Tibial nerve (tissue), 4 donors: Measurements from ENCODE around the gene LGR6. TPM values are rescaled to one million over a fixed set of nuclear protein-coding genes. Genes with fewer than 3 reads are reported as not detected.

Experiments used
- DNase-seq, 2 donors: peaks; one replicate each; pipeline ENCODE4 v3.0.0-alpha.2; 2019; ENCODE audit warnings: low spot score in 2 of 2
- H3K27ac ChIP-seq, 4 donors: fragments of 200-600 bp; sonication (generic) in 3 of 4; one replicate each; pipeline ENCODE4 v1.5.1; 2017 to 2019; ENCODE audit warnings: mild to moderate bottlenecking in 1 of 4
- H3K27me3 ChIP-seq, 2 donors: fragments of 200-600 bp; sonication (generic) in 1 of 2; one replicate each; pipeline versions ENCODE4 v1.5.1 to v1.6.0; 2017 to 2019
- H3K36me3 ChIP-seq, 3 donors: fragments of 200-600 bp; sonication (generic); one replicate each; pipeline ENCODE4 v1.5.1; 2018 to 2019
- H3K4me1 ChIP-seq, 4 donors: fragments of 200-600 bp; sonication (generic) in 3 of 4; one replicate each; pipeline ENCODE4 v1.5.1; 2017 to 2019
- H3K4me3 ChIP-seq, 4 donors: fragments of 200-600 bp; sonication (generic) in 3 of 4; one replicate each; pipeline ENCODE4 v1.5.1; 2017 to 2019; ENCODE audit warnings: mild to moderate bottlenecking in 1 of 4, moderate library complexity in 1 of 4
- H3K9me3 ChIP-seq, 4 donors: fragments of 200-600 bp; sonication (generic) in 3 of 4; one replicate each; pipeline ENCODE4 v1.5.1; 2017 to 2019
- EP300 ChIP-seq, 2 donors: sonication (generic); formaldehyde crosslinking; IDR thresholded peaks; one replicate each; pipeline ENCODE4 v1.6.1; 2017; ENCODE audit warnings: antibody characterized with exemption in 2 of 2, mild to moderate bottlenecking in 1 of 2
- POLR2A ChIP-seq, 2 donors: fragments of 450-650 bp; IDR thresholded peaks; one replicate each; pipeline ENCODE4 v1.6.1; 2017; ENCODE audit warnings: antibody characterized with exemption in 2 of 2, mild to moderate bottlenecking in 2 of 2, moderate library complexity in 2 of 2
- WGBS, 2 donors: methylation state at CpG; one replicate each; pipeline ENCODE4 v1.1.5; 2018; 5-methylcytosine and 5-hydroxymethylcytosine counted together
- total RNA-seq, 4 donors: library from RNA; depleted of rRNA; stranded (reverse); fragments of >200 nt; gene quantifications; one replicate each; pipeline ENCODE4 v1.1.0, GENCODE V29; 2016
- TF ChIP-seq, protein P1 (sequence below), 5 experiments: fragments of 200-600 bp in 3 of 5; fragments of 450-650 bp in 2 of 5; sonication (generic) in 3 of 5; IDR thresholded peaks; one replicate each; pipeline ENCODE4 v1.5.1; 2016 to 2019; ENCODE audit warnings: antibody characterized with exemption in 5 of 5, mild to moderate bottlenecking in 3 of 5, moderate library complexity in 2 of 5

Gene LGR6
- total RNA-seq, 4 donors from 2014 or later, result 0.42 TPM; not detected in 3

DNA sequence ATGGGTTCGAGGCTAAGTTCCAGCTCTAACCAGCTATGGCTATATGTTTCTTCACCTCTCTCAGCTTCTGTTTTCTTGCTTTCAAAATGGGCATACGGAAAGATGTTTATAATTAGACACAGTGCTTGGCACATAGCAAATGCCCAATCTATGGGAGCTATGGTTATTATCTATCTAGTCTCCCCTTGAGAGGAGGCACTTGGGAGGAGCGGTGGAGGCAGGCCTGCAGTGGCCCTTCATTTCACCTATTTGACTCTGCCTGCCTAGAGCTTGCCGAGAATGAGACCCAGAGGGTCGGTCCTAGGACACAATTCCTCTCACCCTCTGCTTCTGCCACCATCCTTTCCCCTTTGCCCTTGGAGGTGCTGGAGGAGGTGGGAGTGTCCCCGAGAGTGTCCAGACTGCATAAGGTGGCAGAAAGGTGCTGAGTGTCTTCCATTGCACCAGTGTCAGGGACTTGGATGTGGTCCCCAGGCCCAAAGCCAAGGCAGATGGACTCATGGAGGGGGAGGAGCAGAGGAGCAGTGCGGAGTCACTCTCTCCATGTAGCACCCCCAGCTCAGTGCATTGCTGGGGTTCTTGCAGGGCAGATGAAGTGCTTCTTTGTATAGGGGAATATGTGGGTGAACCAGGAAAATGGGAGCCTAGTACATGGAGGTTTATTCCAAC, 9.0 kb downstream of the LGR6 start:
- H3K4me3 ChIP-seq, result no peak overlapping the region
- peaks cover 0 to 14% of the 10 kb centered on the region in 2 donors for H3K27me3 ChIP-seq
- H3K36me3 ChIP-seq, result no peaks in the 10 kb centered on the region
- TF ChIP-seq, protein P1, sequence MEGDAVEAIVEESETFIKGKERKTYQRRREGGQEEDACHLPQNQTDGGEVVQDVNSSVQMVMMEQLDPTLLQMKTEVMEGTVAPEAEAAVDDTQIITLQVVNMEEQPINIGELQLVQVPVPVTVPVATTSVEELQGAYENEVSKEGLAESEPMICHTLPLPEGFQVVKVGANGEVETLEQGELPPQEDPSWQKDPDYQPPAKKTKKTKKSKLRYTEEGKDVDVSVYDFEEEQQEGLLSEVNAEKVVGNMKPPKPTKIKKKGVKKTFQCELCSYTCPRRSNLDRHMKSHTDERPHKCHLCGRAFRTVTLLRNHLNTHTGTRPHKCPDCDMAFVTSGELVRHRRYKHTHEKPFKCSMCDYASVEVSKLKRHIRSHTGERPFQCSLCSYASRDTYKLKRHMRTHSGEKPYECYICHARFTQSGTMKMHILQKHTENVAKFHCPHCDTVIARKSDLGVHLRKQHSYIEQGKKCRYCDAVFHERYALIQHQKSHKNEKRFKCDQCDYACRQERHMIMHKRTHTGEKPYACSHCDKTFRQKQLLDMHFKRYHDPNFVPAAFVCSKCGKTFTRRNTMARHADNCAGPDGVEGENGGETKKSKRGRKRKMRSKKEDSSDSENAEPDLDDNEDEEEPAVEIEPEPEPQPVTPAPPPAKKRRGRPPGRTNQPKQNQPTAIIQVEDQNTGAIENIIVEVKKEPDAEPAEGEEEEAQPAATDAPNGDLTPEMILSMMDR (IDR thresholded peaks at IDR 0.05), result no peak
- TF ChIP-seq EP300 (IDR thresholded peaks at IDR 0.05) (no peak), POLR2A (IDR thresholded peaks at IDR 0.05) (no peak)
- 81 to 86% methylated on average over 7 of the region's 7 CpGs for WGBS, 2 donors
- DNase-seq, result no peak
- H3K4me1 ChIP-seq, result peaks cover 0 to 20% (median 0%) of the 10 kb centered on the region in 4 donors
- no peak overlapping the region for H3K27ac ChIP-seq
- H3K9me3 ChIP-seq, result no peaks in the 10 kb centered on the region

DNA sequence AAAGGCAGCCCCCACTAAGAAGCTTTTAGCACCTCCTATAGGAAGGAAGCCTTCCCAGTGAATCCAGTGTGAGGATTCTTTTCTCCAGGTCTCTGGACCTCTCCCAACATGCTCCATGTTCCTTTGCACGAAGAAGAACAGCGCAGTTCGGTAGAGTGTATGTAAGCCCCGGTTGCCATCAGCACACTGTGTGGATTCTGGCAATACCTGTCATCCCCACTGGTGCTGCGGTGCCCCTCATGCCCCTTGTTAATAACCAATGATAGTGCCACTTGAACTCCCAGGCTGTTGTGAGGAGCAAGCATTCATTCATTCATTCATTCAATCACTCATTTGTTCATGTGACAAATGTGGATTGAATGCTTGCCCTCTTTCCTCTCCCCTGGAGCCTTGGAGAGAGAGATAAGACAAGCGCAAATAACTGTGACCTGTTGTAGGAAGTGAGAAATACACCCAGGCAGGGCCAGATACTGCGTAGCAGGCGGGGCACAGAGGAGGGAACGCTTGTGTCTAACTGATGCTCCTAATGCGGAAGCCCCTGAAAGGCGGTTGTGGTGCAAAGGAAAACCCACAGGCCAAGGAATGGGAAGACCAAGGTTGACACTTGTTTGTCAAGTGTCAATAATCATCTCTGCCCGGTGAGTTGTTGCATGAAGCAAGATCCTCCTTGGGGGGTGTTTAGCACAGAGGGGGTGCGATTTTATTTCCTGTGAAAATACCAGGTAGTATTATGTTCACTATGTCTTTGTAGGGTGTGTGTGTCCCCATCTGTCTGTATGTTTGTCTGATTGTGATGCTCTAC, 9.8 kb downstream of the LGR6 start:
- Histone ChIP-seq H3K27ac (no peak overlapping the region), H3K27me3 (peaks cover 0 to 17% of the 10 kb centered on the region in 2 donors), H3K9me3 (no peaks in the 10 kb centered on the region), H3K36me3 (no peaks in the 10 kb centered on the region), H3K4me1 (peaks cover 0 to 20% (median 0%) of the 10 kb centered on the region in 4 donors), H3K4me3 (no peak overlapping the region)
- DNase-seq, result no peak
- 76 to 80% methylated on average over 13 of the region's 13 CpGs for WGBS, 2 donors
- no peak for TF ChIP-seq EP300 (IDR thresholded peaks at IDR 0.05)
- TF ChIP-seq, protein P1 (IDR thresholded peaks at IDR 0.05), result no peak
- TF ChIP-seq POLR2A (IDR thresholded peaks at IDR 0.05), result no peak

DNA sequence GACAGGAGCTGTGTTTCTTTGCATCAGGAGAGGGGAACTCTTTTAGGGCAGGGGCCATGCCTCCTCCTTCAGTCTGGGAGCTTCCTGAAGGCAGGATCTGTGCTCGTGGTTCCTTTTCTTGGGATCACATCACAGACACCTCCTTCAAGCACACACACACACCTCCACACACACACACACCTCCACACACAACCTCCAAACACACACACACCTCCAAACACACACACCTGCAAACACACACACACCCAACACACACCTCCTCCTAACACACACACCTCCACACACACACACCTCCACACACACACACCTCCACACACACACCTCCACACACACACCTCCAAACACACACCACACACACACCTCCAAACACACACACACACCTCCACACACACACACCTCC, 10.5 kb downstream of the LGR6 start:
- peaks cover 0 to 17% of the 10 kb centered on the region in 2 donors for H3K27me3 ChIP-seq
- no peak overlapping the region for H3K27ac ChIP-seq
- peaks cover 0 to 16% (median 0%) of the 10 kb centered on the region in 4 donors for H3K4me1 ChIP-seq
- no peak for DNase-seq
- 38 to 63% methylated on average over 1 of the region's 1 CpG for WGBS, 2 donors
- no peak for TF ChIP-seq POLR2A (IDR thresholded peaks at IDR 0.05)
- TF ChIP-seq, protein P1 (IDR thresholded peaks at IDR 0.05), result no peak
- TF ChIP-seq EP300 (IDR thresholded peaks at IDR 0.05), result no peak
- H3K4me3 ChIP-seq, result no peak overlapping the region
- H3K9me3 ChIP-seq, result no peaks in the 10 kb centered on the region
- H3K36me3 ChIP-seq, result no peaks in the 10 kb centered on the region

DNA sequence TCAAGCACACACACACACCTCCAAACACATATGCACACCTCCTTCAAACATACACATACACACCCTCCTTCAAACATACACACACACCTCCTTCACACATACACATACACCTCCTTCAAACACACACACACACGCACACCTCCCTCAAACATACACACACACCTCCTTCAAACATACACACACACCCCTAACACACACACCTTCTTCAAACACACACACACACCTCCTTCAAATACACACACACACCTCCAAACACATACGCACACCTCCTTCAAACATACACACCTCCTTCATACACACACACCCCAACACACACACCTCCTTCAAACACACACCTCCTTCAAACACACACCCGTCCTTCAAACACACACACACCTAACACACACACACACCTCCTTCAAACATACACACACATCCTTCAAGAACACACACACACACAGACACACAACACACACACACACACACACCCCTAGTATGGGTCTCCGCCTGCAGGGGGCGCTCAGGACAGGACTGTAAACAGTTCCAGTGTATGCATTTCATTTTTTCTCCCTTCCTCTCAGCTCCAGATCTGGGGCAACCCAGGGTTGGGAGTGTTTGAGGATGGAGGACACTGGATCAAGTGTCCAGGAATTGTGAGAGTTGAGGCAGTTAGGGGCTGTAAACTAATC, 12.1 kb downstream of the LGR6 start:
- no peaks in the 10 kb centered on the region for H3K9me3 ChIP-seq
- no peak overlapping the region for H3K27ac ChIP-seq
- no peak for DNase-seq
- TF ChIP-seq EP300 (IDR thresholded peaks at IDR 0.05), result no peak
- TF ChIP-seq, protein P1 (IDR thresholded peaks at IDR 0.05), result no peak
- TF ChIP-seq POLR2A (IDR thresholded peaks at IDR 0.05), result no peak
- H3K27me3 ChIP-seq, result peaks cover 0 to 18% of the 10 kb centered on the region in 2 donors
- no peak overlapping the region for H3K4me3 ChIP-seq
- H3K4me1 ChIP-seq, result peaks cover 0 to under 1% (median 0%) of the 10 kb centered on the region in 4 donors
- H3K36me3 ChIP-seq, result no peaks in the 10 kb centered on the region
- WGBS, 2 donors, result 58 to 62% methylated on average over 5 of the region's 5 CpGs
